Immature natural killer cell (primary cell): ENCODE data around the gene FOLH1. TPM values are rescaled to one million over a fixed set of nuclear protein-coding genes. Genes with fewer than 3 reads are reported as not detected.
"Not testable (repeated sequence)": the region's sequence is repeated elsewhere in the genome, so short reads cannot be mapped to it uniquely, and the experiment has no call there.

Experiments
- DNase-seq, 3 donors: peaks; one replicate each; pipeline ENCODE4 v3.0.0; 2022; ENCODE audit warnings: mixed read lengths in 1 of 3
- H3K27ac Mint-ChIP-seq, 6 donors: one replicate each; pipeline ENCODE4 v1.8.0; 2020; ENCODE audit warnings: mixed read lengths in 6 of 6, mild to moderate bottlenecking in 5 of 6, inconsistent platforms in 4 of 6, moderate library complexity in 3 of 6
- H3K27me3 Mint-ChIP-seq, 3 donors: one replicate each; pipeline ENCODE4 v1.8.0; 2020 to 2021; ENCODE audit warnings: low read depth in 3 of 3, mild to moderate bottlenecking in 3 of 3, mixed read lengths in 3 of 3, moderate library complexity in 3 of 3, inconsistent platforms in 1 of 3
- H3K36me3 Mint-ChIP-seq, 3 donors: one replicate each; pipeline ENCODE4 v1.8.0; 2020; ENCODE audit warnings: mixed read lengths in 3 of 3, inconsistent platforms in 2 of 3, mild to moderate bottlenecking in 2 of 3
- H3K4me1 Mint-ChIP-seq, 2 donors: one replicate each; pipeline ENCODE4 v1.8.0; 2020; ENCODE audit warnings: inconsistent platforms in 2 of 2, mild to moderate bottlenecking in 2 of 2, mixed read lengths in 2 of 2, moderate library complexity in 1 of 2
- H3K4me3 Mint-ChIP-seq, 5 donors: one replicate each; pipeline ENCODE4 v1.8.0; 2020; ENCODE audit warnings: mild to moderate bottlenecking in 5 of 5, mixed read lengths in 5 of 5, inconsistent platforms in 3 of 5, moderate library complexity in 3 of 5
- H3K9me3 Mint-ChIP-seq, 6 donors: one replicate each; pipeline ENCODE4 v1.8.0; 2020; ENCODE audit warnings: mild to moderate bottlenecking in 6 of 6, mixed read lengths in 6 of 6, inconsistent platforms in 4 of 6, moderate library complexity in 3 of 6
- polyA plus RNA-seq, 3 donors: library from polyadenylated mRNA; unstranded; fragments of 300-500 nt; fragmentation: Illumina TruSeq; gene quantifications; one replicate each; pipeline ENCODE4 v1.2.3, GENCODE V29; 2021

Gene FOLH1
- not detected for polyA plus RNA-seq

GRCh38 chr11:49208006-49208721 is at the start of gene FOLH1:
FOLH1 (minus strand) TSS chr11:49208602; CDS start chr11:49208409, 193 bp downstream.
- Mint-ChIP-seq H3K36me3 (no peaks in the 10 kb centered on the region), H3K27me3 (no peaks in the 10 kb centered on the region), H3K4me3 (peak within 1 kb of the TSS in 1 of 5 donors; percentile 18), H3K27ac (no peak within 1 kb of the TSS), H3K9me3 (peaks cover 0 to 7% (median 4%) of the 10 kb centered on the region in 6 donors), H3K4me1 (no peaks in the 10 kb centered on the region)
- no peak for DNase-seq

GRCh38 chr11:49255148-49255547 is 46.7 kb upstream of the FOLH1 start:
- H3K27ac Mint-ChIP-seq, H3K36me3 Mint-ChIP-seq, H3K4me1 Mint-ChIP-seq, H3K27me3 Mint-ChIP-seq, H3K4me3 Mint-ChIP-seq, DNase-seq: not testable (repeated sequence)
- peaks cover 2 to 26% (median 13%) of the 10 kb centered on the region in 6 donors for H3K9me3 Mint-ChIP-seq

GRCh38 chr11:49251212-49251611 is 42.8 kb upstream of the FOLH1 start:
- H3K27me3 Mint-ChIP-seq, DNase-seq, H3K4me1 Mint-ChIP-seq, H3K4me3 Mint-ChIP-seq, H3K36me3 Mint-ChIP-seq, H3K27ac Mint-ChIP-seq: not testable (repeated sequence)
- peaks cover 6 to 27% (median 8%) of the 10 kb centered on the region in 6 donors for H3K9me3 Mint-ChIP-seq

- H3K27me3 Mint-ChIP-seq, H3K27ac Mint-ChIP-seq, H3K4me1 Mint-ChIP-seq, DNase-seq, H3K36me3 Mint-ChIP-seq, H3K4me3 Mint-ChIP-seq: not testable (repeated sequence)
- H3K9me3 Mint-ChIP-seq: peaks cover 4 to 24% (median 8%) of the 10 kb centered on the region in 6 donors
Measured at GRCh38 chr11:49250398-49251115, 42.2 kb upstream of the FOLH1 start.

GRCh38 chr11:49249363-49249762 is 41.0 kb upstream of the FOLH1 start:
- not testable (repeated sequence) for DNase-seq, H3K36me3 Mint-ChIP-seq, H3K4me1 Mint-ChIP-seq, H3K27ac Mint-ChIP-seq, H3K27me3 Mint-ChIP-seq, H3K4me3 Mint-ChIP-seq
- H3K9me3 Mint-ChIP-seq: peaks cover 2 to 32% (median 8%) of the 10 kb centered on the region in 6 donors

GRCh38 chr11:49233685-49234084 is 25.3 kb upstream of the FOLH1 start:
- H3K36me3 Mint-ChIP-seq, H3K4me3 Mint-ChIP-seq, H3K27me3 Mint-ChIP-seq, H3K4me1 Mint-ChIP-seq, H3K27ac Mint-ChIP-seq, DNase-seq: not testable (repeated sequence)
- H3K9me3 Mint-ChIP-seq: peaks cover 13 to 24% (median 16%) of the 10 kb centered on the region in 6 donors

- H3K4me3 Mint-ChIP-seq, H3K36me3 Mint-ChIP-seq, H3K4me1 Mint-ChIP-seq, H3K27me3 Mint-ChIP-seq, DNase-seq, H3K27ac Mint-ChIP-seq: not testable (repeated sequence)
- H3K9me3 Mint-ChIP-seq: peaks cover 13 to 18% (median 14%) of the 10 kb centered on the region in 6 donors
Measured at GRCh38 chr11:49233019-49233418, 24.6 kb upstream of the FOLH1 start.

- H3K4me1 Mint-ChIP-seq, H3K36me3 Mint-ChIP-seq, H3K4me3 Mint-ChIP-seq, DNase-seq, H3K27ac Mint-ChIP-seq, H3K27me3 Mint-ChIP-seq: not testable (repeated sequence)
- H3K9me3 Mint-ChIP-seq: peaks cover 4 to 16% (median 10%) of the 10 kb centered on the region in 6 donors
Measured at GRCh38 chr11:49231725-49232124, 23.3 kb upstream of the FOLH1 start.

- H3K27me3 Mint-ChIP-seq, H3K36me3 Mint-ChIP-seq, H3K4me3 Mint-ChIP-seq, H3K4me1 Mint-ChIP-seq, DNase-seq, H3K27ac Mint-ChIP-seq: not testable (repeated sequence)
- peaks cover 4 to 14% (median 9%) of the 10 kb centered on the region in 6 donors for H3K9me3 Mint-ChIP-seq
Measured at GRCh38 chr11:49230534-49230933, 22.1 kb upstream of the FOLH1 start.

GRCh38 chr11:49230001-49230400 is 21.6 kb upstream of the FOLH1 start:
- not testable (repeated sequence) for H3K27ac Mint-ChIP-seq, H3K27me3 Mint-ChIP-seq, H3K4me1 Mint-ChIP-seq, DNase-seq, H3K36me3 Mint-ChIP-seq, H3K4me3 Mint-ChIP-seq
- peaks cover 4 to 14% (median 9%) of the 10 kb centered on the region in 6 donors for H3K9me3 Mint-ChIP-seq

GRCh38 chr11:49229136-49229535 is 20.7 kb upstream of the FOLH1 start:
- not testable (repeated sequence) for H3K27me3 Mint-ChIP-seq, H3K4me1 Mint-ChIP-seq, DNase-seq, H3K4me3 Mint-ChIP-seq, H3K27ac Mint-ChIP-seq, H3K36me3 Mint-ChIP-seq
- H3K9me3 Mint-ChIP-seq: peaks cover 4 to 14% (median 10%) of the 10 kb centered on the region in 6 donors

GRCh38 chr11:49225255-49225785 is 16.9 kb upstream of the FOLH1 start:
- not testable (repeated sequence) for H3K27ac Mint-ChIP-seq, H3K36me3 Mint-ChIP-seq, H3K27me3 Mint-ChIP-seq, DNase-seq, H3K4me3 Mint-ChIP-seq, H3K4me1 Mint-ChIP-seq
- peaks cover 0 to 10% (median 6%) of the 10 kb centered on the region in 6 donors for H3K9me3 Mint-ChIP-seq

- H3K4me3 Mint-ChIP-seq: no peak overlapping the region
- no peak for DNase-seq
- H3K36me3 Mint-ChIP-seq: no peaks in the 10 kb centered on the region
- peaks cover 0 to 2% (median 0%) of the 10 kb centered on the region in 3 donors for H3K27me3 Mint-ChIP-seq
- H3K9me3 Mint-ChIP-seq: peaks cover 1 to 17% (median 5%) of the 10 kb centered on the region in 6 donors
- no peak overlapping the region for H3K27ac Mint-ChIP-seq
- H3K4me1 Mint-ChIP-seq: no peaks in the 10 kb centered on the region
Measured at GRCh38 chr11:49221112-49221511, 12.7 kb upstream of the FOLH1 start.

- Mint-ChIP-seq H3K36me3 (no peaks in the 10 kb centered on the region), H3K27me3 (no peaks in the 10 kb centered on the region), H3K27ac (no peak overlapping the region), H3K9me3 (peaks cover 0 to 15% (median 2%) of the 10 kb centered on the region in 6 donors), H3K4me3 (no peak overlapping the region), H3K4me1 (no peaks in the 10 kb centered on the region)
- DNase-seq: no peak
Measured at GRCh38 chr11:49213026-49213560, 4.7 kb upstream of the FOLH1 start.
